GM18526 (cell line): ENCODE results near the gene ITPKC.

ENCODE experiments used
- POLR2A ChIP-seq: IDR thresholded peaks from 3 replicates; pipeline ENCODE4 v1.6.1; 2011; ENCODE audit not compliant: insufficient read length; ENCODE audit errors: extremely low read depth

The ITPKC gene

GRCh38 chr19:40716482-40717324 is at the start of gene ITPKC, which contains the start of gene COQ8B:
ITPKC (plus strand) TSS chr19:40717112; CDS start chr19:40717136, 24 bp downstream.
COQ8B (minus strand) TSS chr19:40716886; CDS start chr19:40714632, 2,254 bp downstream.
- peak; percentile 36 for TF ChIP-seq POLR2A

DNA sequence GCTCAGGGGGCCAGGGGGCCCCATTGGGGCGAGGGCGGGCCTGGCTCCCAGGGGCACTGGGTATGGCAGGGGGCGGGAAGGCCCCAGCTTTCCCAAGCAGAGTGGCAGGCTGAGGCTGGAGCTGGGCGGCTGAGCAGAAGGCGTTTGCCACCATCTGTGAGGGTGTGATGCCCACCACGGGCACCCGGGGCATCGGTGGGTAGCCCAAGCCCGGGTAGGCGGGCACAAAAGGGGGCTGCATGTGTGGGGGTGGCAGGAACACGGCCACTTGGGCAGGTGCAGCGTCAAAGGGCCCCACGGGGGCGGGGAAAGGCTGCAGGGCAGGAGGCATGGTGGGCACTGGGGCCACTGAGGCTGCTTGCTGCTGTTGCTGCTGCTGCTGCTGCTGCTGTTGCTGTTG is 49.3 kb upstream of the ITPKC start:
- no peak for TF ChIP-seq POLR2A

DNA sequence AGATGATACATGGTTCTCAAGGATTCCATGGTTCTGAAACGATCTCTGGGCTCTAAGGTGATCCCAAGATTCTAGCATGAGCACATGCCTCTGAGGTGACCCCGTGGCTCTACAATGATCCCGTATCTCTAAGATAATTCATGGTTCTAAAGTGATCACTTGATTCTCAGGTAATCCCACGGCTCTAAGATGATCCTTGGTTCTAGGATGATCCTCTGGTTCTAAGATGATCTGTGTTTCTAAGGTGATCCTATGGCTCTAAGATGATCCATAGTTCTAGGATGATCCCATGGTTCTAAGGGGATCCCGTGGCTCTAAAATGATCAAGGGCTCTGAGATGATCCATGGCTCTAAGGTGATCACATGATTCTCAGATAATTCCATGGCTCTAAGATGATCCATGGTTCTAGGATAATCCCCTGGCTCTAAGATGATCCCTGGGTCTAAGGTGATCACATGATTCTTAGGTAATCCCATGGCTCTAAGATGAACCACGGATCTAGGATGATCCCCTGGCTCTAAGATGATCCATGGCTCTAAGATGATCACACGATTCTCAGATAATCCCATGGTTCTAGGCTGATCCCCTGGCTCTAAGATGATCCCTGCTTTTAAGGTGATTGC is 47.8 kb upstream of the ITPKC start:
- no peak for TF ChIP-seq POLR2A

GRCh38 chr19:40671404-40671803 is 45.5 kb upstream of the ITPKC start:
- TF ChIP-seq POLR2A, result no peak

DNA sequence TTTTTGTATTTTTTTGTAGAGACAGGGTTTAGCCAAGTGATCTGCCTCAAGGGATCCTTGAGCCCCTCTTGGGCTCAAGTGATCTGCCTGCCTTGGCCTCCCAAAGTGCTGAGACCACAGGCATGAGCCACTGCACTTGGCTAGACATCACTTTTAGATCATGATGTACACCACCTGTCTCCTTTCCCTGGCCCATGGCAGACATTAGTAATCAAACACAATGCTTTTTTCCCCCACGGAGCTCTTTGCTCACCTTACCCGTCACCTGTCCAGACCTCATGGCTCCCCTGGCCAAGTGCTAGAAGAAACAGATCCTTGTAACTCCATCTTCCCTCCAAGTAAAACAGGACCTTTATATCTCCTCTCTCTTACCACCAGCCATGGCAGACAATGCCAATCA is 44.9 kb upstream of the ITPKC start:
- TF ChIP-seq POLR2A, result no peak

GRCh38 chr19:40672573-40673299 is 44.2 kb upstream of the ITPKC start:
- TF ChIP-seq POLR2A, result no peak

DNA sequence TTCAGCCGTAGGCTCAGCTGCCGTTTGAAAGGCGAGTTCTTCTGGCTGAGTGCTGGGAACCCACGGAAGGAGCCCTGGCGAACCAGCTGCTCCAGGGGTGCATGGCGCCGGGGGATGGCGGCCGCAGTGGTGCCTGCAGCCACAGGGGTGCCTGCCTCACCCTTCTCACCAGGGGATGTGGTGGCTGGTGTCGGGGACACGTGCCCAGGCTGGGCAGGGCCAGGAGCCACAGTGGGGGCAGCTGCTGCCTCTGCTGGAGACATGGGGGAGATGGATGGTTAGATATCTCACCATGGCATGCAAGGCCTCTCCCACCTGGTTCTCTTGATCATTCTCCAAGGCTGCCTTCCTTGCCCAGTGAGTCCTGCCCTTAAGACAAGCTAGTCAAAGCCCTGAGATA is 43.5 kb upstream of the ITPKC start:
- TF ChIP-seq POLR2A, result no peak

DNA sequence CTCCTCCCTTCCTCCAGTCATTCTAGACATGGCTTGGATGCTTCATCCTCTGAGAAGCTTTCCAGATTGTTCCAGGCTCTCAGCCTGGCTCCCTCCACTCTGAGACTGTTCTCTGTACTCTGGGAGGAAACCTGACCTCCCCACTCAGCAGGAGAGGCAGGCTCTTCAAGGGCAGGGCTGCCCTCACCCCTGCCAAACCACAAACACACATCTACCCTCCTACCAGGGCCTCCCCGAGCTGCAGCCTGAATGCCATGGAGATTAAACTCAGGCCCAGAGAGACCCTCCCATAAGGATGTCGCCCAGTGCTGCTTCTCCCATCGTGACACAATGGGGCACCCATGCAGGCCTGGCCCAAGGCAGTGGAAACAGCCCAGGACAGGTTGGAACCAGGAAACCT is 42.6 kb upstream of the ITPKC start:
- no peak for TF ChIP-seq POLR2A

- TF ChIP-seq POLR2A, result no peak
Measured at GRCh38 chr19:40677156-40677555, 39.8 kb upstream of the ITPKC start.

- TF ChIP-seq POLR2A, result no peak
Measured at GRCh38 chr19:40681039-40681438, 35.9 kb upstream of the ITPKC start.

DNA sequence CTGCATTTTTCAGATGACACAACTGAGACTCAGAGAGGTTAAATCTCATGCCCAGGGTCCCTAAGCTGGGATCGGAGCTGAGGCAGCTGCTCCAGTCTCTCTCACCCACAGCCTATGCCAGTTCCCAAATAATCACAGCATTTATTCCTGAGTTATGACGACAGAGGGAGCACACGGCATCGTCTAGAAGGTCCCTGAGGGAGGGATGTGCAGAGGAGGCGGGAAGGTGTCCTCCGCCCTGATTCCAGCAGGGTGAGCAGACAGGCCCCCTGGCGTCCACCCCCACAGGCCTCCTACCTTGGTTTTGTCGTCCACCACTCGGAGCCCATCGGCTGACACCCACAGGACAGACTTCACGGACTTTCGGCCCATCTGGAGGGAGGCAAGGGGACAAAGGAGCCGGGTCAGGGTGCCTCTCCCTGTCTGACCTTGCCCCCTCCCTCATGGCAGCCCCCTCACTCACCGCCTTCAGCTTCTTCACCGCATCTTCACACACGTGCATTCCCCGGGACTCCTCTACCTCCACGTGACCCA is 34.4 kb upstream of the ITPKC start:
- no peak for TF ChIP-seq POLR2A

DNA sequence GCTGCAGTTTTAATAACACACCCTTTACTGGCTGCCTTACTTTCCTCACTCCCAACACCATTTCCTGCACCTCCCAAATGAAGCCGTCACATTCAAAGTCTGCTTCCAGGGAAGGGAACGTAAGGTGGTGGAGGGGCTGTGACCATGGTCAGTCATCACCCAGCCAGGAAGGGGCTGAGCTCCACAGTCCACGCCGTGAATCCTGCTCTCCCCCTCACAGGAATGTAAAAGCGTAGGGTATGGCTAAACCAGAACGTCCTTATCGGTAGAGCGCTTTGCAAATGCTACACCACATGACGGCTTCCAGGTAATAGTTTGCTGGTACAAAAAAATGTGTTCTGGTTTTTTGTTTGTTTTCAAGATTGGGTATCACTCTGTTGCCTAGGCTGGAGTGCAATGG is 33.5 kb upstream of the ITPKC start:
- TF ChIP-seq POLR2A, result no peak

DNA sequence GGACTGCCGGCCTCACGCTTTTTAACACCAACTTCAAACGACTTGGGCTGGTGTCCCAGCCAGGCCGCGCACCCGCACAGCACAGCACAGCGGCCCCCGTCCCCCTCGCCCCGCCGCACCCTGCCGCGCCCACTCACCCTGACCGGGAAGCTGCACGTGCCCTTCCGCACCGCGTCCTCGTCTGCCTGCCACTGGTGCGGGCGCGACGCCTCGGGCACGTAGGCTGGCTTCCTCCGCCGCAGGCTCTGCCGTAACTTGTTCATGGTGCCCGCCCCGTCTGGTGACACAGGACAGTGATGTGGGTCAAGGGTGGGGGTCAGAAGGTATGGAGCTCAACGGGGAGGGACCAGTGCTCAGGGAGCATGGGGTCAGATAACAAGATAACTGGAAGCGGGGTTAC is 32.6 kb upstream of the ITPKC start:
- TF ChIP-seq POLR2A, result no peak

DNA sequence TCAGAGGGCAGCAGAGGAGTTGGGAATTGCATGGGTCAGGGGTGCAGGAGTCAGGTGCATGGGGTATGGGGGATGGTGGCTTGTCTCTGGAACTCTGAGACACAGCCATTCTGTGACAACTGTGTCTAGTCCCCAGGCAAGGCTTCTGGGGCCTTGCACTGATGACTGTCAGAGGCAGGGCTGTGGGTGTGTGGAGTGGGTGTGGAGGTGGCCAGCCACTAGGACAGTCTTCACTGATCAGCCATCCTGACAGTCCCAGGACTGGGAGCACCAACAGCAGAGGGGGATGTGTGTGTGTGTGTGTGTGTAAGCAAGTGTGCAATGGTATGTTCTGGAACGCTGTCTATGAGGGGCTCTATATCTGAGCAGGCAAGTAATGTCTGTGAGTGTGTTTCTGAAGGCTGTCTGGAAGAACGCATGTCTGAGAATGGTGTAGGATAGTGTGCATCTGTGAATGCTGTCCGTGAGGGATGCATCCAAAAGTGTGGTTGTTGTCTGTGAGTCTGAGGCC is 31.8 kb upstream of the ITPKC start:
- TF ChIP-seq POLR2A, result no peak

GRCh38 chr19:40685563-40685962 is 31.3 kb upstream of the ITPKC start:
- TF ChIP-seq POLR2A, result no peak

DNA sequence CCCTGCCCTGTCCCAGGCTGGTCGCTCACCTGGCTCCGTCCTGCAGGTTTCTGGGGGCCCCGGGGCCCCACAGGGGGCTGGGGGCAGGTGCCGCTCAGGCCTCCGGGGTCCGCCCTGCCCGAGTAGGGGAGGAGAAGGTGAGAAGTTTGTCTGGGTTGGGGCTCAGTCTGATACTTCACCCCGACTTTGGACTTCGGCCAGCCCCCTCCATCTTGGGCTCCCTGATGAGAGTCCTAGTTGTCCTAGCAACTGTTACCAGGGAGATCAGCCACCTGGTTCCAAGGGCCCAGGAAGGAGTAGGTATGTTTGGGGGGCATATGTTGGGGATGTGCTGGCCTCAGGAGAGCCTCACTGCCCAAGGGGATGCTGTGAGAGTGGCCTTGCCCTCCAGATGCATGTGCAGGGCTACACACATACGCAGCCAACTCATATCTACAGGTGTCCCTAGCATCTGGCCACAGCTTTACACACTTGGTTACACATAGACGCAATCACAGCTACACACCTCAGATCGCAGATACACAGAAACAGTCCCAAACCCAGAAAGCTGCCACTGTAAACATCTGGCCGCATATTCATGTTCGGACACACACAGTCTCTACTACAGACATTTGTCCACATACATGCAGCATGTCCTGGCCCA is 29.9 kb upstream of the ITPKC start:
- TF ChIP-seq POLR2A, result no peak
